DOHH2 (cell line): ENCODE results near the gene LACRT.

Source experiments
- H3F3A ChIP-seq: fragments of 200-600 bp; sonication (generic), shearing (Covaris generic); 2 replicates; pipeline ENCODE4 v1.6.0; 2016; ENCODE audit warnings: antibody characterized with exemption, mild to moderate bottlenecking; ENCODE audit not compliant: control insufficient read depth, insufficient read depth
- H3K27ac ChIP-seq: fragments of 200-600 bp; sonication (generic); 2 replicates; pipeline ENCODE4 v1.5.1; 2014; ENCODE audit warnings: low read depth, mild to moderate bottlenecking, low read length, moderate library complexity
- H3K27me3 ChIP-seq: fragments of 200-600 bp; sonication (generic); 2 replicates; pipeline ENCODE4 v1.6.1; 2014; ENCODE audit warnings: mild to moderate bottlenecking, low read length, mixed read lengths; ENCODE audit not compliant: control insufficient read depth
- H3K36me3 ChIP-seq: fragments of 200-600 bp; sonication (generic); 2 replicates; pipeline ENCODE4 v1.6.1; 2014; ENCODE audit warnings: mild to moderate bottlenecking, low read length, moderate library complexity, mixed read lengths; ENCODE audit not compliant: control insufficient read depth
- H3K4me1 ChIP-seq: fragments of 200-600 bp; sonication (generic); 2 replicates; pipeline ENCODE4 v1.6.1; 2014; ENCODE audit warnings: mild to moderate bottlenecking, low read length, mixed read lengths; ENCODE audit not compliant: control insufficient read depth
- H3K4me2 ChIP-seq: fragments of 200-600 bp; sonication (generic); 2 replicates; pipeline ENCODE4 v1.6.0; 2014; ENCODE audit warnings: mild to moderate bottlenecking, low read length, moderate library complexity
- H3K4me3 ChIP-seq: fragments of 200-600 bp; sonication (generic); 2 replicates; pipeline ENCODE4 v1.5.1; 2014; ENCODE audit warnings: mild to moderate bottlenecking, low read length, mixed read lengths
- H3K79me2 ChIP-seq: fragments of 200-600 bp; sonication (generic); 2 replicates; pipeline ENCODE4 v1.6.1; 2014; ENCODE audit warnings: mild to moderate bottlenecking, low read length, mixed read lengths; ENCODE audit not compliant: control insufficient read depth
- H3K9me2 ChIP-seq: fragments of 200-600 bp; sonication (generic); replicated peaks from 2 replicates; pipeline ENCODE4 v1.6.1; 2014; ENCODE audit warnings: mild to moderate bottlenecking, low read length, mixed read lengths; ENCODE audit not compliant: control insufficient read depth
- H3K9me3 ChIP-seq: fragments of 200-600 bp; sonication (generic); 2 replicates; pipeline ENCODE4 v1.6.1; 2014; ENCODE audit warnings: antibody characterized with exemption, low read length, mixed read lengths; ENCODE audit not compliant: control insufficient read depth, insufficient read depth
- H4K20me1 ChIP-seq: fragments of 200-600 bp; sonication (generic); 2 replicates; pipeline ENCODE4 v1.6.0; 2014; ENCODE audit warnings: low read depth, mild to moderate bottlenecking, antibody characterized with exemption, low read length, moderate library complexity; ENCODE audit not compliant: control insufficient read depth, insufficient read depth
- EZH2phosphoT487 ChIP-seq: fragments of 200-600 bp; sonication (generic); IDR thresholded peaks from 2 replicates; pipeline ENCODE4 v1.6.1; 2017; ENCODE audit warnings: borderline replicate concordance, mild to moderate bottlenecking, antibody characterized with exemption, low read length, moderate library complexity, mixed read lengths
- TF ChIP-seq, protein P1 (sequence below): fragments of 200-600 bp; sonication (generic); IDR thresholded peaks from one replicate; pipeline ENCODE4 v1.5.1; 2014; ENCODE audit warnings: antibody characterized with exemption, mild to moderate bottlenecking, low read depth, low read length; ENCODE audit not compliant: poor library complexity, severe bottlenecking

Gene LACRT

DNA sequence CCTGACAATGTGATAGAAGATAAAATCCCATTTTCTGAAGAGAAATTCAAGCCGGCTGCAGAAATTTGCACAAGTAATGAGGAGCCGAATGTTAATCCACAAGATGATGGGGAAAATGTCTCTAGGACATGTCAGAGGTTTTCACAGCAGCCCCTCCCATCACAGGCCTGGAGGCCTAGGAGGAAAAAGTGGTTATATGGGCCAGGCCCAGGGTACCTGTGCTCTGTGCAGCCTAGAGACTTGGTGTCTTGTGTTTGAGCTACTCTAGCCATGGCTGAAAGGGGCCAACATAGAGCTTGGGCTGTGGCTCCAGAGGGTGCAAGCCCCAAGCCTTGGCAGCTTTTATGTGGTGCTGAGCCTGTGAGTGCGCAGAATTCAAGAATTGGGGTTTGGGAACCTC is 7.4 kb downstream of the LACRT start:
- Histone ChIP-seq H3K4me1 (no peaks in the 10 kb centered on the region), H3K9me3 (peaks cover 17% of the 10 kb centered on the region), H3K4me2 (no peak overlapping the region), H3K27ac (no peak overlapping the region), H3K36me3 (no peaks in the 10 kb centered on the region), H3K79me2 (no peaks in the 10 kb centered on the region), H4K20me1 (no peaks in the 10 kb centered on the region), H3F3A (no peaks in the 10 kb centered on the region), H3K4me3 (no peak overlapping the region), H3K9me2 (no peaks in the 10 kb centered on the region), H3K27me3 (peaks cover 10% of the 10 kb centered on the region)
- TF ChIP-seq, protein P1, sequence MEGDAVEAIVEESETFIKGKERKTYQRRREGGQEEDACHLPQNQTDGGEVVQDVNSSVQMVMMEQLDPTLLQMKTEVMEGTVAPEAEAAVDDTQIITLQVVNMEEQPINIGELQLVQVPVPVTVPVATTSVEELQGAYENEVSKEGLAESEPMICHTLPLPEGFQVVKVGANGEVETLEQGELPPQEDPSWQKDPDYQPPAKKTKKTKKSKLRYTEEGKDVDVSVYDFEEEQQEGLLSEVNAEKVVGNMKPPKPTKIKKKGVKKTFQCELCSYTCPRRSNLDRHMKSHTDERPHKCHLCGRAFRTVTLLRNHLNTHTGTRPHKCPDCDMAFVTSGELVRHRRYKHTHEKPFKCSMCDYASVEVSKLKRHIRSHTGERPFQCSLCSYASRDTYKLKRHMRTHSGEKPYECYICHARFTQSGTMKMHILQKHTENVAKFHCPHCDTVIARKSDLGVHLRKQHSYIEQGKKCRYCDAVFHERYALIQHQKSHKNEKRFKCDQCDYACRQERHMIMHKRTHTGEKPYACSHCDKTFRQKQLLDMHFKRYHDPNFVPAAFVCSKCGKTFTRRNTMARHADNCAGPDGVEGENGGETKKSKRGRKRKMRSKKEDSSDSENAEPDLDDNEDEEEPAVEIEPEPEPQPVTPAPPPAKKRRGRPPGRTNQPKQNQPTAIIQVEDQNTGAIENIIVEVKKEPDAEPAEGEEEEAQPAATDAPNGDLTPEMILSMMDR, result no peak
- no peak for TF ChIP-seq EZH2phosphoT487

DNA sequence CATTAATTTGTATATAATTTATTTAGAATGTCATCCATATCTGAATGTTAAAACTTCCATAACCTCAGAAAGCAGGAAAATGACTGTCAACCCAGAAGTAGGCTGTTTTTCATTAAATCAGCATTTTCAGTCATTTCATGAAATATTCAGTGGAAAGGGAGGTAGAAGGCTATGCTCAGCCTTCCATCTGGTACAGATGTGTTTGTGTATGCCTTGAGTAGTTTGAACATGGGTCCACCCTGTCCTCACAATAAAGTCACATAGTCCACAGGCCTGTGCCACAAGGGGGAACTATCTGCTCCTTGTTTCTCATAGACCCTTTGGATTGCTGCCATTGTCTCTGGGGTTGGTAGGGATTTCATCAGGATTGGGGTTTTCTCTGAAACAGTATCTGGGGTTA is 9.1 kb downstream of the LACRT start:
- Histone ChIP-seq H3K27me3 (peaks cover 15% of the 10 kb centered on the region), H3K4me1 (no peaks in the 10 kb centered on the region), H3K9me2 (no peaks in the 10 kb centered on the region), H3K4me2 (no peak overlapping the region), H3K27ac (no peak overlapping the region), H3K79me2 (no peaks in the 10 kb centered on the region), H4K20me1 (no peaks in the 10 kb centered on the region), H3K36me3 (no peaks in the 10 kb centered on the region), H3K4me3 (no peak overlapping the region), H3K9me3 (peaks cover 17% of the 10 kb centered on the region), H3F3A (no peaks in the 10 kb centered on the region)
- TF ChIP-seq, protein P1, result no peak
- TF ChIP-seq EZH2phosphoT487, result no peak

DNA sequence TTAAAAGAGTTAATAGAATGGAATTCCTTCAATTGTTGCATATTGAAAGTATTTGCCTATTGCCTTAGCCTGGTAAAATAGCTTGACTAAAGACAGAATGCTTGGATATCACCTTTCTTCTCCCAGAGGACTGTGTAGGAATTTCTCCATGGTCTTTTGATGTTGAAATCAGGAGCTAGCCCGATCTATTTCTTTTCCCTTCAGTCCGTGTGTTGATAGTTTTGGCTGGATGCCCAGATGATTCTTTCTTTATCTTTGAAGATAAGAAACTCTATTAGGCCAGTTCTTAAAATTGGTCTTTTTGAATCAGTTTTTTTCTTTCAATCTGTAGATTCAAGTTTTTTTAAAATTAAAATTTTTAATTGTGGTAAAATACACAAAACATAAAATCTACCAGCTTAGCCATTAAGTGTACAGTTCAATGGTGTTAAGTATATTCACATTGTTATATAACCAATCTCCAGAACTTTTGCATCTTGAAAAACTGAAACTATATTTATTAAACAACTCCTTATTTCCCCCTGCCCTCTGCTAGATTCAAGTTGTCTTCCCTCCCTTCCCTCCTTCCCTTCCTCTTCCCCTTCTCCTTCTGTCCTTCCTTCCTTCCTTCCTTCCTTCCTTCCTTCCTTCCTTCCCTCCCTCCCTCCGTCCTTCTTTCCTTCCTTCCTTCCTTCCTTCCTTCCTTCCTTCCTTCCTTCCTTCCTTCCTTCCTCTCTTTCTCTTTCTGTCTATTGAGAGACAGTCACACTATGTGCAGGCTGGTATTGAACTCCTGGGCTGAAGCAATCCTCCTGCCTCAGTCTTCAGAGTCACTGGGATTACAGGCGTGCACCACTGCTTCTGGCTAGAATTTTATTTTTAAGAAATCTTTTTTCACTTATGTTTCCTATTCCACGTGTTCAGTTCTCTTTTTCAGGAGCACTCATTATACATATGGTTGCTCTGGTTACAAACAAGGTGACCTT is 10.1 kb downstream of the LACRT start:
- H3K4me3 ChIP-seq, result no peak overlapping the region
- no peaks in the 10 kb centered on the region for H3K36me3 ChIP-seq
- H3K27me3 ChIP-seq, result peaks cover 15% of the 10 kb centered on the region
- TF ChIP-seq, protein P1, result no peak
- TF ChIP-seq EZH2phosphoT487, result no peak
- H3K9me2 ChIP-seq, result no peaks in the 10 kb centered on the region
- no peak overlapping the region for H3K27ac ChIP-seq
- no peaks in the 10 kb centered on the region for H3F3A ChIP-seq
- no peaks in the 10 kb centered on the region for H4K20me1 ChIP-seq
- no peaks in the 10 kb centered on the region for H3K79me2 ChIP-seq
- peaks cover 17% of the 10 kb centered on the region for H3K9me3 ChIP-seq
- no peaks in the 10 kb centered on the region for H3K4me1 ChIP-seq
- H3K4me2 ChIP-seq, result no peak overlapping the region
